Esophagus muscularis mucosa (tissue), 4 donors: ENCODE data around the gene DIO3. TPM values are rescaled to one million over a fixed set of nuclear protein-coding genes. Genes with fewer than 3 reads are reported as not detected.
A peak's percentile ranks its signal among the peaks of the same experiment; 100 is the strongest.

Experiments
- DNase-seq: peaks from one replicate; pipeline ENCODE4 v3.0.0-alpha.2; 2017; ENCODE audit errors: extremely low spot score
- H3K27ac ChIP-seq, 4 donors: fragments of 200-600 bp; sonication (generic); replicated peaks in 1 of 4; 1 replicate in 3 of 4; 2 replicates in 1 of 4; pipeline ENCODE4 v1.5.1; 2016 to 2019; ENCODE audit warnings: mild to moderate bottlenecking in 1 of 4
- H3K27me3 ChIP-seq, 4 donors: fragments of 200-600 bp; sonication (generic); one replicate each; pipeline versions ENCODE4 v1.5.1 to v1.6.0; 2016 to 2019
- H3K36me3 ChIP-seq, 4 donors: fragments of 200-600 bp; sonication (generic); one replicate each; pipeline ENCODE4 v1.5.1; 2016 to 2019
- H3K4me1 ChIP-seq, 4 donors: fragments of 200-600 bp; sonication (generic); one replicate each; pipeline ENCODE4 v1.5.1; 2016 to 2019
- H3K4me3 ChIP-seq, 4 donors: fragments of 200-600 bp; sonication (generic); 1 replicate in 2 of 4; 2 replicates in 2 of 4; pipeline ENCODE4 v1.5.1; 2016 to 2019; ENCODE audit warnings: mild to moderate bottlenecking in 4 of 4, moderate library complexity in 1 of 4
- H3K9me3 ChIP-seq, 4 donors: fragments of 200-600 bp; sonication (generic); 1 replicate in 3 of 4; 2 replicates in 1 of 4; pipeline ENCODE4 v1.5.1; 2016 to 2019
- EP300 ChIP-seq: sonication (generic); formaldehyde crosslinking; IDR thresholded peaks from one replicate; pipeline ENCODE4 v1.6.1; 2017; ENCODE audit warnings: antibody characterized with exemption
- POLR2A ChIP-seq: fragments of 450-650 bp; IDR thresholded peaks from one replicate; pipeline ENCODE4 v1.6.1; 2017; ENCODE audit warnings: antibody characterized with exemption, moderate library complexity, mild to moderate bottlenecking, low read depth
- POLR2AphosphoS5 ChIP-seq, 2 donors: sonication (generic); formaldehyde crosslinking; IDR thresholded peaks; one replicate each; pipeline ENCODE4 v1.6.1; 2017; ENCODE audit warnings: antibody characterized with exemption in 2 of 2
- WGBS: methylation state at CpG from one replicate; pipeline ENCODE4 v1.1.5; 2018; 5-methylcytosine and 5-hydroxymethylcytosine counted together
- intact Hi-C: fragments of 100-400 bp; cut with DNase I; formaldehyde crosslinking; loops from one replicate; pipeline ENCODE4 v1.15.1; 2023
- total RNA-seq, 4 donors: library from RNA; depleted of rRNA; stranded (reverse); fragments of >200 nt; gene quantifications; one replicate each; pipeline versions ENCODE4 v1.1.0 to v1.2.1, GENCODE V29; 2016
- TF ChIP-seq, protein P1 (sequence below), 3 experiments: fragments of 200-600 bp in 2 of 3; fragments of 450-650 bp in 1 of 3; sonication (generic) in 2 of 3; IDR thresholded peaks; one replicate each; pipeline ENCODE4 v1.5.1; 2017 to 2019; ENCODE audit warnings: antibody characterized with exemption in 3 of 3, mild to moderate bottlenecking in 2 of 3, moderate library complexity in 1 of 3

The DIO3 gene
- total RNA-seq, 4 donors from 2014 or later, result 0.99 to 1.7 (median 1.2) TPM

DNA sequence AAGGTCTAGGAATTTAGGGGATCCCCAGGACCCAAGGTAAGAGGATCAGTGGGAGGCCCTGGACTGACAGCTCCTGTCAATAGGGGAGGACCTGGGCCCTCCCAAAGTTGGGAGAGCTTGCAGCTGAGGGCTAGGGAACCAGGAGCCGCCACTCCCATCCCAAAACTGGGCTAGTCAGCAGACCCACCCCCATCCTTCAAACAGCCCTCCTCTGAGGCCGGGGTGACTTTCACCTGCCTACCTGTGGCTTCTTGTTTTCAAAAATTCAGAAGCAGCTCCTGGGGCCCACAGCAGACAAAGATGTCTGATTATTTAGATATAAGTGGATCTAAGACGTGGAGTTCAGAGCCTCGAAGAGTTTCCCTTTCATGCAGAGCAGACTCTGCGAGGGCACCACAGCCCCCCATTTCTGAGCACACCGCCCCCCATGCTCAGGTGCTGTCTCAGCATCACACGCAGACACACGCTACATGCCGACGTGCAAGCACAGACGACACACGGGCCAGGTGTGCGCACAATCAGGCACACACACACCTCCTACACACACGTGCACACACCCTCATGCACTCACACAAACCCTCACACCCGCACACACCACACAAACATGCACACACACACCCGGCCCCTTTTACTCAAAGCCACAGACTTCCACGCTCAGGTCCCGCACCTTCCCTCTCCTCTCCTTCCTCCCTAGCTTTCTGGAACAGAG lies 21.9 kb downstream of the DIO3 start:
- Histone ChIP-seq H3K27me3 (peaks cover 0 to 53% (median 2%) of the 10 kb centered on the region in 4 donors), H3K36me3 (no peaks in the 10 kb centered on the region), H3K4me1 (no peaks in the 10 kb centered on the region), H3K4me3 (no peak overlapping the region), H3K9me3 (no peaks in the 10 kb centered on the region), H3K27ac (no peak overlapping the region)
- intact Hi-C loops, result no loop called here
- WGBS, result 94% methylated on average over 18 of the region's 18 CpGs
- TF ChIP-seq POLR2A, result no peak
- no peak for TF ChIP-seq POLR2AphosphoS5 (IDR thresholded peaks at IDR 0.05)
- TF ChIP-seq, protein P1, sequence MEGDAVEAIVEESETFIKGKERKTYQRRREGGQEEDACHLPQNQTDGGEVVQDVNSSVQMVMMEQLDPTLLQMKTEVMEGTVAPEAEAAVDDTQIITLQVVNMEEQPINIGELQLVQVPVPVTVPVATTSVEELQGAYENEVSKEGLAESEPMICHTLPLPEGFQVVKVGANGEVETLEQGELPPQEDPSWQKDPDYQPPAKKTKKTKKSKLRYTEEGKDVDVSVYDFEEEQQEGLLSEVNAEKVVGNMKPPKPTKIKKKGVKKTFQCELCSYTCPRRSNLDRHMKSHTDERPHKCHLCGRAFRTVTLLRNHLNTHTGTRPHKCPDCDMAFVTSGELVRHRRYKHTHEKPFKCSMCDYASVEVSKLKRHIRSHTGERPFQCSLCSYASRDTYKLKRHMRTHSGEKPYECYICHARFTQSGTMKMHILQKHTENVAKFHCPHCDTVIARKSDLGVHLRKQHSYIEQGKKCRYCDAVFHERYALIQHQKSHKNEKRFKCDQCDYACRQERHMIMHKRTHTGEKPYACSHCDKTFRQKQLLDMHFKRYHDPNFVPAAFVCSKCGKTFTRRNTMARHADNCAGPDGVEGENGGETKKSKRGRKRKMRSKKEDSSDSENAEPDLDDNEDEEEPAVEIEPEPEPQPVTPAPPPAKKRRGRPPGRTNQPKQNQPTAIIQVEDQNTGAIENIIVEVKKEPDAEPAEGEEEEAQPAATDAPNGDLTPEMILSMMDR (IDR thresholded peaks at IDR 0.05), result no peak
- no peak for TF ChIP-seq EP300
- DNase-seq, result no peak

DNA sequence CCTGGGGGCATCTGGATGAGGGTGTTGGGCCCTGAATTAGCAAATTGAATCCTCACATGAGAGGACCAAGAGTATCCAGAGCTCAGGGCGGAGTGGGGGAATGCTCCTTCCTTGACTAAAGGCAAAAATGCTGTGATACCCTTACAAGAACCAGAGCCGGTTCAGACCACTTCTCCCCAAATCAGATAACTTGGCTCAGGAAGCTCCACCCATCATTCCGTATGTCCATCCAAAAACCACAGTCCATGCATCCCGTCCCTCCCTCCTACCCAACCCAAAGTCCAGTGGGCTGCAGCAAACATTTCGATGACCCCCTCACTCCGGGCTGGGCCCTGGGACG lies 22.4 kb downstream of the DIO3 start:
- Histone ChIP-seq H3K27me3 (peaks cover 0 to 53% (median 2%) of the 10 kb centered on the region in 4 donors), H3K4me3 (no peak overlapping the region), H3K36me3 (no peaks in the 10 kb centered on the region), H3K4me1 (no peaks in the 10 kb centered on the region), H3K27ac (no peak overlapping the region), H3K9me3 (no peaks in the 10 kb centered on the region)
- no peak for DNase-seq
- intact Hi-C loops, result no loop called here
- TF ChIP-seq POLR2AphosphoS5 (IDR thresholded peaks at IDR 0.05) (no peak), EP300 (no peak), POLR2A (no peak)
- TF ChIP-seq, protein P1 (IDR thresholded peaks at IDR 0.05), result no peak
- 91% methylated on average over 6 of the region's 7 CpGs for WGBS

DNA sequence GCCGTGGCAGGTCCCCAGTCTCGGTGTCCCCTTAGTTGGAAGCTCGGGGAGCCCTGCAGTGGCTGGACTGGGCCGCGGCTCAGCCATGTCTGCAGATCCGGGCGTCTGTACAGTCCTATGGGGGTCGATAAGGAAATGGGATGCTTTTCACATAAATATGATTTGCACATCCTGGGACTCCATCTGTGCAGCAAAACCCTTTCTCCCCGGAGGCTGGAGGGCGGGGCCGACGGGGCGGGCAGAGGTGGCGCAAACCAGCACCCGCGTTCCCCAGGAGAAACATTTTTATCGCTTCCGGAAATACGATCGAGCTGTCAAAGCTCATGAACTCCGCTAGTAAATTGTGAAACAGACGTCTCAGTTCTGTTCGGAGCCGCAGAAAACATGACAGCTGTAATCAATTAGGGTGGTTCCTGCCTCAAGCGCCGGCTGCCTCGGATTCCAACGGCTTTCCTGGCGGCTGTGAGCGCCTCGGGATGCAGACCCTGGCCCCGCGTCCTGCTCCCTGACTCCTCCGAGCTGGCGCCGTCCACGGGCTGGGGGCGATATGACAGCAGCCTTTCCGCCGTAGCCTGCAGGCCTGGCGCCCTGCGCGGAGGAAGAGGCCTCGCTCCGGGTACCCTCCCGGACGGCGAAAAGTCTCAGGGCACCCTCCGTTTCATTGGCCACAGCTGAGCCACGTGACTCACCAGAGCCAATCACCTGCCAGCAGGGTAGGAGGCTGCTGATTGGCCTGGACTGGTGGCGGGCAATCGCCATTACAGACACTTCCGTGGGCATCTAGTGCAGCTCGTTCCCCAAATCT lies 23.0 kb downstream of the DIO3 start:
- TF ChIP-seq, protein P1 (IDR thresholded peaks at IDR 0.05), result no peak
- Histone ChIP-seq H3K9me3 (no peaks in the 10 kb centered on the region), H3K36me3 (no peaks in the 10 kb centered on the region), H3K4me3 (peak overlapping the region in 1 of 4 donors; percentile 21), H3K4me1 (no peaks in the 10 kb centered on the region), H3K27ac (no peak overlapping the region), H3K27me3 (peaks cover 0 to 48% (median 2%) of the 10 kb centered on the region in 4 donors)
- 71% methylated on average over 28 of the region's 54 CpGs for WGBS
- no peak for DNase-seq
- intact Hi-C loops, result no loop called here

DNA sequence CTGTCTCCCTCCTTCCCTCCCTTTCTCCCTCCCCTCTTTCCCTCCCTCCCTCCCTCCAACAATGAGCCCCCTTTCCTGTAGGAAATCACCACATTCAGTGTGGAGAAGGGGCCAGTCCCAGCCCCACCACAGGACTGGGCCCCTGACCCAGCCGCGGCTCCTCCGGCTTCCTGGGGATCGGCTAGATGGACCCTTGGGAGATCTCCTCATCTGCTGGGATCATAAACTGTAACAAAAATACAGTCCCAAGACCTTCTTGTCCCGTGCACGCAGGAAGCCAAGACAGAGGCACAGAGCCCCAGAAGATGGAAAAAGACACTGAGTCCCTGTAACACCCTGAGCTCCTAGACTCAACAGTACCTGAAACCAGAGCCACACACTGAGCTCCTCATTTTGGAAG lies 23.9 kb downstream of the DIO3 start:
- no peak for DNase-seq

More for the DNA sequence above, 23.9 kb downstream of the DIO3 start:
- no peak overlapping the region for H3K27ac ChIP-seq
- WGBS, result 92% methylated on average over 6 of the region's 6 CpGs
- no peak overlapping the region for H3K4me3 ChIP-seq
- no peaks in the 10 kb centered on the region for H3K9me3 ChIP-seq
- H3K27me3 ChIP-seq, result peaks cover 0 to 41% (median 0%) of the 10 kb centered on the region in 4 donors
- H3K36me3 ChIP-seq, result no peaks in the 10 kb centered on the region
- no peaks in the 10 kb centered on the region for H3K4me1 ChIP-seq
- TF ChIP-seq, protein P1 (IDR thresholded peaks at IDR 0.05), result no peak
- no peak for TF ChIP-seq POLR2AphosphoS5 (IDR thresholded peaks at IDR 0.05)
- TF ChIP-seq POLR2A, result no peak
- TF ChIP-seq EP300, result no peak
- intact Hi-C loops, result no loop called here
